Measurements from ENCODE around the gene ERBB4.

Gene ERBB4

GRCh38 chr2:212538305-212539071 is at the start of gene ERBB4:
Gene ERBB4 (minus strand): TSS chr2:212538802. CDS start chr2:212538530, 272 bp downstream.
- no peak for DNase-seq

- DNase-seq, result no peak
Observed at GRCh38 chr2:212580117-212580516, 41.5 kb upstream of the ERBB4 start.

GRCh38 chr2:212556296-212556695 is 17.7 kb upstream of the ERBB4 start:
- no peak for DNase-seq

GRCh38 chr2:212554233-212554632 is 15.6 kb upstream of the ERBB4 start:
- DNase-seq, result no peak

- no peak for DNase-seq
Observed at GRCh38 chr2:212549941-212550340, 11.3 kb upstream of the ERBB4 start.

- DNase-seq, result no peak
Observed at GRCh38 chr2:212549463-212549862, 10.9 kb upstream of the ERBB4 start.

GRCh38 chr2:212548455-212548819 is 9.8 kb upstream of the ERBB4 start:
- no peak for DNase-seq

GRCh38 chr2:212547716-212548454 is 9.3 kb upstream of the ERBB4 start:
- no peak for DNase-seq

GRCh38 chr2:212546669-212547068 is 8.1 kb upstream of the ERBB4 start:
- no peak for DNase-seq

GRCh38 chr2:212540341-212540740 is 1.7 kb upstream of the ERBB4 start:
- DNase-seq, result no peak

GRCh38 chr2:212539072-212539880 is 674 bp upstream of the ERBB4 start:
- no peak for DNase-seq

GRCh38 chr2:212537726-212538304 is 787 bp downstream of the ERBB4 start:
- no peak for DNase-seq

GRCh38 chr2:212536817-212537725 is 1.5 kb downstream of the ERBB4 start:
- DNase-seq, result no peak

- no peak for DNase-seq
Observed at GRCh38 chr2:212535996-212536816, 2.4 kb downstream of the ERBB4 start.

GRCh38 chr2:212534336-212534735 is 4.3 kb downstream of the ERBB4 start:
- no peak for DNase-seq

GRCh38 chr2:212532585-212532984 is 6.0 kb downstream of the ERBB4 start:
- no peak for DNase-seq

- DNase-seq, result no peak
Observed at GRCh38 chr2:212532087-212532486, 6.5 kb downstream of the ERBB4 start.

- no peak for DNase-seq
Observed at GRCh38 chr2:212531499-212531898, 7.1 kb downstream of the ERBB4 start.

- no peak for DNase-seq
Observed at GRCh38 chr2:212530991-212531390, 7.6 kb downstream of the ERBB4 start.

GRCh38 chr2:212530373-212530772 is 8.2 kb downstream of the ERBB4 start:
- no peak for DNase-seq

Measured in GF-D8 (cell line).